ENCODE measurements around the gene ITPRID1.

- no peak for TF ChIP-seq SUZ12 (IDR thresholded peaks at IDR 0.05; ENCODE audit: extremely low read depth, insufficient read depth, insufficient read length)
- no peak for TF ChIP-seq YY1 (IDR thresholded peaks at IDR 0.05; ENCODE audit: insufficient read depth, insufficient read length)
- no peak for TF ChIP-seq ZNF274 (IDR thresholded peaks at IDR 0.05; ENCODE audit: low read depth, low read length)
Measured at GRCh38 chr7:31464601-31465000, 49.3 kb upstream of the ITPRID1 start.

All from NT2/D1 (cell line).